Islet precursor cell (in vitro differentiated cells): ENCODE data around the gene SPI1.

ENCODE experiments used
- DNase-seq: peaks from one replicate; pipeline ENCODE4 v3.0.0-alpha.2; 2018

SPI1 gene

GRCh38 chr11:47406896-47407745 lies 28.8 kb upstream of the SPI1 start:
- no peak for DNase-seq

GRCh38 chr11:47403571-47403970 lies 25.2 kb upstream of the SPI1 start:
- DNase-seq = no peak

- no peak for DNase-seq
These were observed 24.8 kb upstream of the SPI1 start for GRCh38 chr11:47403135-47403534.

GRCh38 chr11:47400768-47401279 lies 22.5 kb upstream of the SPI1 start:
- DNase-seq = no peak

GRCh38 chr11:47399860-47400767 lies 21.8 kb upstream of the SPI1 start:
- no peak for DNase-seq

- DNase-seq = no peak
These were observed 20.2 kb upstream of the SPI1 start for GRCh38 chr11:47398551-47398950.

- no peak for DNase-seq
These were observed 19.7 kb upstream of the SPI1 start for GRCh38 chr11:47398011-47398410.

DNA sequence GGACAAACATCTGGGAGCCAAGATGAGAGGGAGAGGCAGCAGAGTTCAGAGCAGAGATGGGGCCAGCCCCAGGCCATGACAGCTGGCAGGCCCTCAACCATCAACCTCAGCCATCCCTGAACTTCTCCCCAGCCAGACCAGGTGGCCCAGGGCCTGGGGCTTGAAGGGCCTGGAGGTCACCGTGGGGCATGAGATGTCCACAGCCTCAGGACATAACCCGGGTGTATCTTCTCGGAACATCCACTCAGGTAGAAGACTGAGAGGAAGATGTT lies 17.6 kb upstream of the SPI1 start:
- DNase-seq = no peak

DNA sequence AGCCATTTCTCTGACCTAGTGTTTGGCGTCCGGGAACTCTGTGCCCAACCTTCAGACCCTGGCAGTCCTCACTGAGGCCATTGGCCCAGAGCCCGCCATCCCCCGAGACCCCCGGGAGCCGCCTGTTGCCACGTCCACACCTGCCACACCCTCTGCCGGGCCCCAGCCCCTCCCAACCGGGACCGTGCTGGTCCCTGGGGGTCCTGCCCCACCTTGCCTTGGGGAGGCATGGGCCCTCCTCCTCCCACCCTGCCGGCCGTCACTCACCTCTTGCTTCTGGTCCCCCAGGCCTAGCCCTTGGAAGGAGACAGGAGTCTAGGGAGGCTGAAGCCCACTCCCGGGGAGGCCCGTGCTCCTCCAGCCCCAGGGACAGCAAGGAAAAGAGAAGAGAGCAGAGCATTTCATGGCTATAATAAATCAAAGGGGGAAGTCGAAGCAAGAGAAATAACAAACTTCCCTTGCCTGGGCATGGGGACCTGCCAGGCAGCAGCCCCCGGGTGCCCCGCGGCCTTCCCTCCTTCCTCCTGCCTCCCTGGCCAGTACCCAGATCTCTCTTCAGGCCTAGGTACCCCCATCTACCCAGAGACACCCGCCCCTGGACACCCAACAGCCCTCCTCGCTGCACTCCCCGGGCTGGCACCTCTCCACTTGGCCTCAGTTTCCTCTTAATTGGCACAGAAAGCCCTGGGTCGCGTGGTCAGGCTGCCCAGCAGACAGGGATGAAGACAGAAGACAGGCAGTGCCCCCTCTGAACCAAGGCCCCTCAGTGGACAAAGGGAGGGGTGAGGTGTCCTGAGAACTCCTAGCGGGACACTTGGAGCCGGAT lies 17.1 kb upstream of the SPI1 start:
- no peak for DNase-seq

GRCh38 chr11:47394322-47395222 lies 16.2 kb upstream of the SPI1 start:
- no peak for DNase-seq

- DNase-seq = no peak
These were observed 15.6 kb upstream of the SPI1 start for GRCh38 chr11:47394050-47394321.

- peak; percentile 70 for DNase-seq
These were observed 15.1 kb upstream of the SPI1 start for GRCh38 chr11:47393163-47394049.

DNA sequence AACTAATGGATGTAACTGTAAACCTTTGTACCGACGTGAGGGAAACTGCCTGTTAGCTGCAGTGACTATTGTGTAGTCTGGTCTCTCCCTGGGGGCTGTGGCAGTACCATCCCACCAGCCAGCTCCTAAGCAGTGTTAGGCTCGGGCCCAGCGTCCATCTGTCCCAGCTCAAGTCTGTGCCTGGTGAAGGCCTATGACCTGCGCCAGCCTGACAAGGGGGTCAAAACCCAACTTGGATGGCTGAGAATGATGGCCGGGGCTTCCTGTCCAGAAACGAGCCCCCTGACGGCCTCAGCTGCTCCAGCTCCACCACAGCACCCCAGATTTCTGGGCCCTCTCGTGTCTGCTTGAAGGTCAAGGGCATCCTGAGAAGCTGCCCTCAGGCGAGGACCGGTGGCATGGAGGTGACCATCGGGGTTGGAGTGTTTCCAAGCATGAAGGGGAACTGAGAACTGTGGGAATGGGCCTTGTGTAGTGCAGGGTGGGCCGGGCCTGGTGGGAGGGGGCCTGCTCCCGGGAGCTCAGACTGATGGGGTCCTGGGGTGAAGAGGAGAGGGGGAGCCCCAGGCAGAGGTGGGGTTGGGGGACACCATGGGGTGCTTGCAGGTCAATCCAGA lies 14.3 kb upstream of the SPI1 start:
- no peak for DNase-seq

- DNase-seq = no peak
These were observed 13.5 kb upstream of the SPI1 start for GRCh38 chr11:47391711-47392432.

- peak; percentile 69 for DNase-seq
These were observed 12.8 kb upstream of the SPI1 start for GRCh38 chr11:47391077-47391583.

DNA sequence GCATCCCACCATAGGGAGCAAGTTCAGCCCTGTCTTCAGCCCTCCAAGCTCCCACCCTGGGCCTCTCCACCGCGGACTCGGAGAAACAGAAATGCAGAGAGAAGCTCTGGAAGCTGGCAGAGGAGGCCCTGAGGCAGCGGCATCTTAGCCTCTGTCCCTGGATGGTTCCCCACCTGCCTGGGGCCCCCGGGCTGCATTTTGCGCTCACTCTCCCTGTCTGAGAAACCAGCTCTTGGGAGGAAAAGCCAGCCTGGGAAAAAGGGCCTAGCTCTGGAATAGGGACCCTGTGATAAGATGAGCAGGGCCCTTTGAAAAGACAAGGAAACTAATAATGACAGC lies 12.0 kb upstream of the SPI1 start:
- DNase-seq = no peak

DNA sequence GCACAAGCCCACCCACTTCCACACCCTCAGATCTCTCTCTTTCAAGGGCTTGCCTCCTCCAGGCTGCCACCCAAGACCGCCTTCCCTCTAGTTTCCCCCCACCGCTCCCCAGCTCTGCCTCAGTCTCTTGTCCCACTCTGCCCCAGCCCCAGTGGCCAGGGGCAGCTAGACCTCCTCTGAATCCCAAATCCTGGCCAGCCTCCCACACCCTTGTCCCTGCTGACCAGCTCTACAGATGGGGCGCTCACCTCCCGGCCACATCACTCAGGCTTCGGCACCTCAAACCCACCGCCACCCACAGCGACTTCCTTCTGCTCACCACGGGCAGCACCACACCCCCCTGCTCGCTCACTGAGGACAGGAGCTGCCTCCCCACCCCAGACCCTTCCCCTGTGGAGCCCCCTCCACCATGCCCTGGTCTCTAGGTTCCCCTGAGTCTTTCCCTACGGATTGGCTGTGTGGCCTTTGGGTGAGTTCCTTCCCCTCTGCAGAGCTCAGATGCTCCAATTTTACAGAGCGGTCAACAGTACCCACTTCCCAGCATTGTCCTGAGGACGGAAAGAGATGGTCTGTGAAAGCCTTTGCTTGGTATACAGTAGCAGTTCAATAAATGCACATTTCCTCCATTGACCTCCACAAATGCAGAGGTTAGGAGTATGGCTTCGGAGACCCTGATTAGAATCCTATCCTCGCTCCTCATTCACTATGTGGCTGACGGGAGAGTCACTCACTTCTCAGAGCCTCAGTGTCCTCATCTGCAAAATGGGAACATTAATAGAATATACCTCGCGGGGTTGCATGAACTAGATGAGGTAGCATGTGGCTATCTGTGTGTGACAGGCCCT lies 11.5 kb upstream of the SPI1 start:
- no peak for DNase-seq

- DNase-seq = no peak
These were observed 10.6 kb upstream of the SPI1 start for GRCh38 chr11:47388697-47389576.
